K562 (cell line): ENCODE measurements around the gene SLC27A2. TPM values are rescaled to one million over a fixed set of nuclear protein-coding genes. Genes with fewer than 3 reads are reported as not detected.

ENCODE experiments used
- BHLHE40 ChIP-seq: IDR thresholded peaks from 2 replicates; pipeline ENCODE4 v1.6.1; 2011; ENCODE audit warnings: low read length, improper control_type of control experiment
- BRD4 ChIP-seq: fragments of 200-600 bp; sonication (generic); IDR thresholded peaks from 2 replicates; pipeline ENCODE4 v1.6.1; 2017; ENCODE audit warnings: inconsistent platforms
- GATAD2B ChIP-seq: fragments of 450-650 bp; IDR thresholded peaks from 2 replicates; pipeline ENCODE4 v1.6.1; 2017; ENCODE audit warnings: mild to moderate bottlenecking, borderline replicate concordance
- GTF2F1 ChIP-seq: IDR thresholded peaks from 2 replicates; pipeline ENCODE4 v1.6.1; 2011; ENCODE audit warnings: low read depth, low read length, improper control_type of control experiment
- MAX ChIP-seq: sonication (generic); formaldehyde crosslinking; IDR thresholded peaks from 2 replicates; pipeline ENCODE4 v1.9.0; 2022; ENCODE audit warnings: mild to moderate bottlenecking, missing genetic modification reagents
- MCM2 ChIP-seq: fragments of 450-650 bp; IDR thresholded peaks from 2 replicates; pipeline ENCODE4 v1.6.1; 2017; ENCODE audit warnings: low read depth, mild to moderate bottlenecking
- MLX ChIP-seq, 2 experiments: fragments of 450-650 bp in 1 of 2; sonication (generic) in 1 of 2; formaldehyde crosslinking; conservative IDR thresholded peaks; 2 replicates each; pipeline versions ENCODE4 v1.4.0 to v1.8.1; 2020 to 2022; ENCODE audit warnings: mild to moderate bottlenecking in 1 of 2, missing genetic modification reagents in 1 of 2
- MTA2 ChIP-seq: fragments of 450-650 bp; IDR thresholded peaks from 2 replicates; pipeline ENCODE4 v1.6.1; 2016; ENCODE audit warnings: low read depth
- NKRF ChIP-seq: fragments of 450-650 bp; IDR thresholded peaks from 2 replicates; pipeline ENCODE4 v1.6.1; 2016; ENCODE audit warnings: borderline replicate concordance
- RBBP5 ChIP-seq: fragments of 200-600 bp; sonication (generic); IDR thresholded peaks from 2 replicates; pipeline ENCODE4 v1.6.1; 2012; ENCODE audit warnings: borderline replicate concordance, mild to moderate bottlenecking, low read length, control low read depth, inconsistent platforms; ENCODE audit not compliant: insufficient read depth, poor library complexity, severe bottlenecking
- RREB1 ChIP-seq: fragments of 250-450 bp; sonication (Bioruptor Pico); IDR thresholded peaks from 2 replicates; pipeline ENCODE4 v1.4.0; 2020
- SMARCB1 ChIP-seq: IDR thresholded peaks from 2 replicates; pipeline ENCODE4 v1.6.1; 2011; ENCODE audit warnings: improper control_type of control experiment, low read depth; ENCODE audit not compliant: insufficient read length
- TAF1 ChIP-seq: IDR thresholded peaks from 2 replicates; pipeline ENCODE4 v1.6.1; 2011; ENCODE audit warnings: mild to moderate bottlenecking, low read length, moderate library complexity; ENCODE audit not compliant: insufficient read depth, control insufficient read depth, severe bottlenecking; ENCODE audit errors: extremely low read depth
- USF2 ChIP-seq: sonication (generic); formaldehyde crosslinking; IDR thresholded peaks from 2 replicates; pipeline ENCODE4 v1.5.0; 2020; ENCODE audit warnings: missing genetic modification reagents
- ZBTB7A ChIP-seq: IDR thresholded peaks from 2 replicates; pipeline ENCODE4 v1.6.1; 2011; ENCODE audit warnings: low read depth, mild to moderate bottlenecking, low read length, moderate library complexity, borderline replicate concordance; ENCODE audit not compliant: control insufficient read depth
- ZNF263 ChIP-seq: sonication (generic); formaldehyde crosslinking; IDR thresholded peaks from 2 replicates; pipeline ENCODE4 v1.8.0; 2022; ENCODE audit warnings: mild to moderate bottlenecking, missing genetic modification reagents, borderline replicate concordance
- ZNF79 ChIP-seq: fragments of 250-450 bp; sonication (Bioruptor Pico); IDR thresholded peaks from 2 replicates; pipeline ENCODE4 v1.4.0; 2020; ENCODE audit warnings: low read depth, mild to moderate bottlenecking, moderate library complexity
- polyA plus RNA-seq, 8 experiments: library from polyadenylated mRNA; depleted of rRNA in 4 of 8; stranded (reverse) in 5 of 8; unstranded in 3 of 8; fragments of >200 nt; fragmentation: Nextera tagmentation in 2 of 8; fragmentation: Illumina TruSeq in 1 of 8; extraction: Ambion mirVana in 2 of 8; extraction: Trizol in 1 of 8; gene quantifications; 2 replicates each; pipeline versions ENCODE4 v1.2.1 to v1.2.3, GENCODE V29; 2011 to 2014; ENCODE audit warnings: inconsistent platforms in 1 of 8, missing spikeins in 1 of 8
- total RNA-seq, 7 experiments: library from RNA; depleted of rRNA in 6 of 7; stranded (reverse); fragments of >200 nt in 6 of 7; fragmentation: Illumina TruSeq in 2 of 7; extraction: Trizol in 2 of 7; gene quantifications; 2 replicates each; pipeline versions ENCODE4 v1.2.1 to v1.2.3, GENCODE V29; 2011 to 2021; ENCODE audit warnings: low replicate concordance in 1 of 7

Gene SLC27A2
- total and polyA plus RNA-seq, 9 of the 15 experiments (the other 6 are each of a cell fraction or from before 2014, with no cell fraction given) = 4.9 to 38.0 (median 22.7) TPM

GRCh38 chr15:50182219-50183013, 420 bp downstream of the SLC27A2 start (continued):
- TF ChIP-seq MAX (peak; percentile 8; the same call in 1 of the 2 replicates), NKRF (no peak), RREB1 (peak; percentile 37), GATAD2B (peak; percentile 83), RBBP5 (peak; percentile 91), MLX (CRISPR knock-in tag; conservative IDR thresholded peaks at IDR 0.05) (0 out of 4 replicates have a peak, but pooled peaks of 1 of the 2 experiments have one; percentile 12), MTA2 (no peak), MCM2 (no peak), SMARCB1 (no peak), BRD4 (0 out of 2 replicates have a peak, but pooled peaks have one; percentile 33), USF2 (CRISPR knock-in tag) (no peak), GTF2F1 (0 out of 2 replicates have a peak, but pooled peaks have one; percentile 32), ZNF263 (CRISPR knock-in tag) (no peak), ZNF79 (CRISPR knock-in tag) (no peak), TAF1 (peak; percentile 5), BHLHE40 (peak; percentile 44), ZBTB7A (no peak)
